Activated naive CD4-positive, alpha-beta T cell treated with Interleukin-2 at 50 U/mL for 16 hours (primary cell): Measurements from ENCODE around the gene SH3PXD2B.
A peak's percentile ranks its signal among the peaks of the same experiment; 100 is the strongest.

Experiments
- DNase-seq: peaks from one replicate; pipeline ENCODE4 v3.0.0-alpha.2; 2020

Gene SH3PXD2B

DNA sequence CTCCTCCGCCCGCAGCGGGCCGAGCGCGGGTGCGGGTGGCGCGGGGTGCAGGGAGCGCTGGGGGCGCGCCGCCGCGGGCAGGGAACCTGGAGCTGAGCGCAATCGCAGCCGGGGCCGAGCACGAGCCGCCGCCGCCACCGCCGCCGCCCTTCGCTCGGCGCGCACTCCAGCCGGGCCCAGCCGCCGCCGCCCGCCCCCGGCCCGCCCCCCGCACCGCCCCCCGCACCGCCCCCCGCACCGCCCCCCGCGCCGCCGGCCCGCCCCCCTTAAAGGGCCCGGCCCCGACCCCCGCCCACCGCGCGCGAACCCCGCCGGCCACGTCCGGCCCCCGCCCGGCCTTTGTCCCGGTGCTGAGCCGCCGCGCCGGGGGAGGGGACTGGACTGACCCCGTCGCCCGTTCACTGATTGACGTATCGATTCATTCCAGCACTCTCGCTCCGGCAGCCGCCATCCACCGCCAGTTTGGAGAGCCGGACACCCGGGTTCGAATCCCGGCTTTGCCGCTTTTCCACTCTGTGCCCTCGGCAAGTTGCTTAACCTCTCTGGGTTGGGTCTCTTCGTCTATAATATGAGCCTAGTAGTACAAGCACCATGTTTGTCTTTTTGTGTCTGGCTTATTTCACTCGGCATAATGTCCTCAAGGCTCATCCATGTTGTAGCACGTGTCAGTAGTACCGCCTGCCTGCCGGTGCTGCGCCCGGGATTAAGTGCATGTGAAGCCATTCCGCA, at the start of gene SH3PXD2B:
SH3PXD2B (minus strand) TSS at position 168 of the 729 bp plus-strand sequence. CDS start 173 bp downstream, outside the sequence.
- peak; percentile 42 for DNase-seq

DNA sequence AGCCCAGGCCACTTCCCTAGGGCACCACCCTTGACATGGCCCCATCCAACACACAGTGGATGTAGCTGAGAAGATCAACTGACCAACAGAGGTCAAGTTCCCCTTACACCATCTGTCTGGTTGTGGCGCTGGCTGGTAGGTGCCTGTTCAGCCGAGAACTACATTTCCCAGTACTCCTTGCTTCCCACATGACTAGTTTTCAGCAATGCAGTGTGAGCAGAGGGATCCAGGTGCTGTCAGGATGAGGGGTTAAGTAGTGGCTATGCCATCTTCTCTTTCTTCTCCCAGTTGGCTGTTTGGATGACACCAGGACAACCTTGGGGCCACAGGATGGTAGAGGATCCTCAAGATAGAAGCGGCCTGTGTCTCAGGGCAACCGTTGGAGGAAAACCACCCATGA, 48.6 kb upstream of the SH3PXD2B start:
- no peak for DNase-seq

DNA sequence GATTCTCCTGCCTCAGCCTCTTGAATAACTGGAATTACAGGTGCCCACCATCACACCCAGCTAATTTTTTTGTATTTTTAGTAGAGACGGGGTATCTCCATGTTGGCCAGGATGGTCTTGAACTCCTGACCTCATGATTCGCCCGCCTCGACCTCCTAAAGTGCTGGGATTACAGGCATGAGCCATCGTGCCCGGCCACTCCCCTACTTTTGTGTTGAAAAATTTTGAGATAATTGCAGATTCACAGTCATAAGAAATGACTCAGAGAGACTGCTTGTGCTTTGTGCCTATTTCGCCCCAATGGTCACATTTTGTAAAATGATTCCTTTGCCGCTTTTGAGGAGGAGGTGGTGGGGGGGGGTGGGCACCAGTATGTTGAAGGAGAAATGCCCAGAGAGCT, 48.1 kb upstream of the SH3PXD2B start:
- DNase-seq = no peak

DNA sequence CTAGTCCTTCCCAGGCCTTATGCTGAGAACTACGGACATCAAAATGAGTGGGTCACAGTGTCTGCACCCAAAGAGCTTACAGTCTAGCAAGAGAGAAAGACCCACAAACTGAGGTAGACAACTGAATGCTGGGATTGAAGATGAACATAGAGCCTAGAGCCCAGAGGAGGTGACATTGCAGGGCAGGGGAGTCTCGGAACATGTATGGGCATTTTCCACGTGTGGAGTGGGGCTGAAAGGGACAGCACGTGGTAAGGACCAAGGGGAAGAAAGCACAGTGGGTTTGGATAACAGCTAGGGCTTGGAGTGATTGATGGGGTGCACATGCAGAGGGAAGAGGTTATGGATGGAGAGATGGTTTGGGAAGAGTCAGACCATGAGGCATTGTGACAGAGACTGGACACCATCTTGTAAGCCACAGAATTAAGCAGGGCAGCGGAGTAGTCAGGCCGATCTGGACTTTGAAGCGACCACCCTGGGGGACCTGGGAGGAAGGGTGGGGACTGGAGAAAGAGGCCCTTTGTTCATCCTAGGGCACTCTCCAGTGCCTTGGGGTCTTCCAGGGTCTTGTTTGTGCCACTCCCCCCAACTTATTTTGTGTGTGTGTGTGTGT, 47.5 kb upstream of the SH3PXD2B start:
- DNase-seq = no peak

DNA sequence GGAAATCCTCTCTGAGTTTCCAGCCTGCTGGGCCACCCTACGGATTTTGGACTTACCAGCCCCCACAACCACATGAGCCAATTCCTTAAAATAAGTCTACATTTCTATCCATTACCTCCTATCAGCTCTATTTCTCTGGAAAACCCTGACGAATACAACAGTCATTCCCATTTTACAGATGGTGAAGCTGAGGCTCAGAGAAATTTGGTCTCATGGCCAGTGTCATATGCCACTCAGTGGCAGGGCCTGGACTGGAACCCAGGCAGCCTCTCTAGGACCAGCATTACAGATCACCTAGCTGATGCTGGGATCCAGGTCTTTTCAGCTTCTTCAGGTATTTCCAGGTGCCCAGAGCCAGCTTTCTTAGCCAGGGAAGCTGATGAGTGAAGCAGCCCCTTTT, 45.0 kb upstream of the SH3PXD2B start:
- no peak for DNase-seq

DNA sequence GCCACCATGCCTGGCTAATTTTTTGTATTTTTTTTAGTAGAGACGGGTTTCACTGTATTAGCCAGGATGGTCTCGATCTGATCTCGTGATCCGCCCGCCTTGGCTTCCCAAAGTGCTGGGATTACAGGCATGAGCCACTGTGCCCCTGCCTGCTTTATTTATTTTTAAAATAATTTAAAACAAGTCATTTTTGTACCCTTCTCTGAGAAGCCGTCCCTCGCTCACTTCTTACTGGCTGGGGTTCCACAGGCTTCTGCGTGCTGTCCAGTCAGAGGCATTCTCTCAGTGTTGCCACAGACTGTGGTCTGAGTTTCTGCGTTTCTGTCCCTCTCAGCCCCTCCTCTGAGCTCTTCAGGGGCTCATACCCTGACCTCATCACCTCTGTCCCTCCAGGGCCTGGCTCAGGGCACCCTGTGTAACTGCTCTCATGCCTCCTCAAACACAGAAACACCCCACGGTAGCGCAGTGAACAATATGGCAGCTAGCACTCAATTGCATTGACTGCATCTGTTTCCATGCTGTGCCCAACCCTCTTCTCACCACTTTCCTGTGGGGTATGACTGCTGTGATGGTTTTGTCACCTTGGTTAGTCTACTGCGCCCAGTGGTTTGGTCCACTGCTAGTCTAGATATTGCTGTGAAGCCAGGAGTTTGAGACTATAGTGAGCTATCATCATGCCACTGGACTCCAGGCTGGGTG, 44.3 kb upstream of the SH3PXD2B start:
- no peak for DNase-seq

DNA sequence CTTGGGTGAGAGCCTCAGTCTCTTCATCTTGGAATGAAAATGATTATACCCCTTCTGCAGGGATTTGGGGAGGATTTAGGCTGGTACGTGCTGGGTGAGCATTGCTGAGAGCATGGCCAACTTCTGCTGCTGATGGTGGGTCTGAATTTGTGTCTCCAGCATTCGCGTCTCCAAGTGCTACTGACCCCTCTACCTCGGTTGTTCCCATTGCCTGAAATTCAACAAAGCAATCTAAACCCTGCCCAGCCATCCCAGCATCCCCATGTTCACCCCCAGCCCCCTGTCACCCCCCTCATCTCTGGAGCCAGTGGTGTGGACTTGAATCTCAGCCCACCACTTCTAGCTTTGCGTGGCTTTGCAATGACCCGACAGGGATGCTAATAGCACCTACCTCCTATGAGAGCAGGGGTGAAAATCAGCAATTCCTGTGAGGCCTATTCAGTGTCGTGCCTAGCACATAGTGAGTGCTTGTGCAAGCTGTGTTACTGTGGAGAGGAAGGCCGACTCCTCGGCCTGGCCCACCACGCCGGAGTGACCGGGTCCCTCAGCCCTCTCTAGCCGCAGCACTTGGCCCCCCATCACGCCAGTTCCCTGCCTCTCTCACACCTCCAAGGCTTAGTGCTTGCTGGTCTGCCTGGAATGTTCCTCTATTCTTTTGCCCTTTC, 43.4 kb upstream of the SH3PXD2B start:
- no peak for DNase-seq

DNA sequence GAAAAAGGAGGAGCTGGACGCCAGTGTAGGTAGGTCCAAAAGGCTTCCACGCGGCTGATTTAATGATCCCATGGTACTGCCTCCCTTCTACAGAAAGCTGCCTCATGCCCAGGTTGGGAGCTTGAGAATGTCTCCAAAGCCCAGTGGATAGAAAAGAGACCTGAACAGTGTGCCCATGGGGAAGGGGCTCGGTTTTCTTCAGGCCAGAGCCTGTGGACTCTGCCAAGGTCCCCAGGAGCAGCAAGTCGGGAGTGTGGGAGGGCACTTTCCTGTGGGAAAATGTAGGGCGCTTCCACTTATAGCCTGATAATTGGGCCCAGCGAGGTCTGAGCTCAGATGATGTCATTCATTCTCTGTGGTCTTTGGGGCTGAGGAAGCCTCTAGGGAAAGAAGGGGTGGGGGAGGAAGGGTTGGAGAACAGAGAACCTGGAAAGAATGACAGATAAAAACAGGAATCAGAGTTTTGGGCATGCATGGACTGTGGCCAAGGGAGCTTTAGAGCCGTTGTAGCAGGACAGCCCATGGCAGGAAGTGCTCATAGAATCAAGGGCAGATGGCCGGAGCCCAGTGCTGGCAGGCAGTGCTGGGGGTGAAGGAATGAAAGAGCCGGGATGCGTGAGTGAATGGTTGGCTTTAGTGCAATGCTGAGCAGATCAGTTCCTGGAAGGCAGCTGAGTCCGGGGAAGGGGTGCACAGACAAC, 42.5 kb upstream of the SH3PXD2B start:
- DNase-seq = no peak

DNA sequence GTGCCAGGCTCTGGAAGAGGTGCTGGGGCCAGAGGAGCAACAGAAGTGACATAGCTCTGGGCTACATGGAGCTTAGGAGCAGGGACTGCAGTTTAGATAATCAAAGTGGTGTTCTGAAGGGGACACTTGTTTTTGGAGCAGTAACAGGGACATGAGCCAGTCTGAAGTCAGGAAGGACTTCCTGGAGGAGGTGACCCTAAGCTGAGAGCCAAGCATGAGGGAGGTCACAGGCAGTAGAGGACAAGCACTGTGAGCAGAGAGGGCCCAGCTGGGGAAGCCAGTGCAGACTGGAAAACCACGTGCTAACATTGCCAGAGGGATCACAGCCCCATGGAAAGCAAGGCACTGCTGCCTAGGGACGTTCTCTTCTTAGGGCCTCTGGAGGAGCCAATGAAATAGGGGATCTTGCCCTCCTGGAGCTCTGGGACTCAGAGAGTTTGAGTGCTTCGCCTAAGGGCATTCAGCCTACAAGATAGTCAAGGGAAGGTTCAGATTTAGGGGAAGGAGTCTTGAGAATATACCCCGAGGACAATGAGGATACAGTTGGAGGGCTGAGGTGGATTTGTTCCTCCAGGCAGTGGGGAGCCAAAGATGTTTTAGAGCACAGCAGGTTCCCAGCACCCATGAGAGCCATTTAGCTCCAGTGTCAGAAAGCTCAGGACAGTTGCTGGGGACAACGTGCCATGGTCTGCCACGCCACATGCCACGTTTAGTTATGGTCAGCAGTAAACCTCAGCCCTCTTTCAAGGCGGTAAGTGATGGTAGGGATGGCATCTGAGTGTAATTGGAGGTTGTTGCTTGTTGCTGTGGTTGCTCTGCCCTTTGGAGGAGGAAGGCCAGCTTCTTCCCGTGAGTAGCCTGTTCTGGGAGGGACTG, 40.5 kb upstream of the SH3PXD2B start:
- no peak for DNase-seq

DNA sequence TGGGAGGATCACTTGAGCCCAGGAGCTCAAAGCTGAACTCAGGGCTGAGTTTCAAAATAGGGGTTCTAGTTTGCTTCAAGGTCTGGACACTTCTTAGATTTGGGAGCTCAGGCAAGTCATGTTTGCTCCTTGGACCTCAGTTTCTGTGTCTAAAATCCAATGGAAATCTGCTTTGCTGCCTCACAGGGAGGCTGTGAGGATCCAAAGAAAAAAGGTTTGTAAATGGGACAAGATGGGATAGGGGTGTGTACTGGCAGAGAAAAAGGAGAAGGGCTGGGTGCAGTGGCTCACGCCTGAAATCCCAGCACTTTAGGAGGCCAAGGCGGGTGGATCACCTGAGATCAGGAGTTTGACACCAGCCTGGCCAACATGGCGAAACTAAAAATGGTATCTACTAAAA, 39.6 kb upstream of the SH3PXD2B start:
- no peak for DNase-seq

DNA sequence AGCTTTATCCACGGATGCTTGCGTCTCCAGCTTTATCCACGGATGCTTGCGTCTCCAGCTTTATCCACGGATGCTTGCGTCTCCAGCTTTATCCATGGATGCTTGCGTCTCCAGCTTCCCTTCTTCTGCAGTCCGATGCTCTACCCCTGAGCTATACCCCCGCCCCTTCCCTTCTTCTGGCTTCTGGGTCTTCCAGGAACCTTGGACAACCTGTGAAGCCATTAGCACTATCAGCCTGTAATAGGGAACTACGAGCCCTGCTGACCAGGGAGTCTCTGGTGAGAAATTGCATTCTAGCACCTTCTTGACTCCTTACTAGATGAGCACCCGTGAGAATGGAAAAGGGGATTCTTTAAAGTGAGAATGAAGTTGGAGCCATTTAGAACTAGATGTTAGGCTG, 39.1 kb upstream of the SH3PXD2B start:
- DNase-seq = no peak

DNA sequence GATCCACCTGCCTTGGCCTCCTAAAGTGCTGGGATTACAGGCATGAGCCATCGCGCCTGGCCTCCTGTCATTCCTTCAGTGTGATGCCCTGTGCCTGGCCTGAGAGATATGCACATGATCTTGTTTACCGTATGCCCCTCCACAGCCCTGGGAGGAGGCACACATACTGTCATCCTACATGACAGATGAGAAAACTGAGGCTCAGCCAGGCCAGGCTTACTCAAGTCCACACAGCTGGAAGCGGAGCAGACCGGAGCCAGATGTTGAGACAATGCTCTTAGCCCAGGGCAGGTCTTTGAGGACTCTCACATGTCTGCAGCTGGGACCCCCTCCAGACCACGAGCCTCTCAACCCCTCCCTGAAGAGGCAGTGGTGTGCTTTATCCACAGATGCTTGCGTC, 38.7 kb upstream of the SH3PXD2B start:
- no peak for DNase-seq

DNA sequence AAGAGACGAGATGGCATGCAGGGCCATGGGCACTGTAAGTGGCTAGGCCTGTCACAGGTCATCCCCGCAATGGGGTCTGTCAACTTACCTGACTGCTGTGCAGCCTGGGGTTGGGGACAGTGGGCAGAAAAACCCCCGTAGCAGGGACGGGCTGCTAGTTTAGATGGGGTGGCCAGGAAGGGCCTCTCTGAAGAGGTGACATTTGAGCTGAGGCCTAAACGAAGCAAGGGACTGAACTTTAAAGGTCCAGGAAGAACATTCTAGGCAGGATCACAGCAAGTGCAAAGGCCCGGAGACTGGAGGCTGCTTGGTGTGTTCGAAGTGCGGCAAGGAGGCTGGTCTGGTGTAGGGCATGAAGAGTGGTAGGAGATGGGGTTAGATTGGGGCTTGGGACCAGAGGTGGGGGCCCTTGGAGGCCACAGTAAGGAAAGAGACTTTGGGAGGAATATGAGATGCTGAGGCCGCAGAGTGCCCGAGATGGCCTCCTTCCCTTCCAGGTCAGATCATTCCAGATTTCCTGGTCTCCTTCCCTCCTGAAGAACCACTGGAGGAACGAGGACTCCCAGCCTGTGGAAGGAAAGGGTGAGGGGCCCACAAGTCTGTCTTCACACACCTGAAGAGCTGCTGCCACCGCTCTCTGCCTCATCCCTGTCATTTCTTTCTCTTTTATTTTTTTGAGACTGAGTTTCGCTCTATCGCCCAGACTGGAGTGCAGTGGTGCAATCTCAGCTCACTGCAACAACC, 37.9 kb upstream of the SH3PXD2B start:
- no peak for DNase-seq

DNA sequence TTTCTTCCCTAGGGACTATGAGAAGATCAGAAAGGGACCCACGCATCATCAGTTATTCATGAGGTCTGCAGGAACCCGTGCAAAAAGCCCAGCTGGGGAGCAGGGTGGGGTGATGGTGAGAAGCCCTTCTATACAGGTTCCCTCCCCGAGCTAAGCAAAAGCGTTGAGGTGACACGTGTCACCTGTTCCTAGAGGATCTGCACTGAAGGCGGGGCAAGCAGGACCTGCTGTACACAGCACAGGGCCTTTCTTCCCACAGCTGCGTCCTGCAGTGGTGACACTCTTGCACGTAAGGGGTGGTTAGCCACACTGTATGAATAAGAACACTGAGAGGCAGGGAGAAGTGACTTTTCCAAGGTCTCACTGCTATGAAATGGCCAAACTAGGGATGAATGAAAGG, 37.2 kb upstream of the SH3PXD2B start:
- DNase-seq = no peak

DNA sequence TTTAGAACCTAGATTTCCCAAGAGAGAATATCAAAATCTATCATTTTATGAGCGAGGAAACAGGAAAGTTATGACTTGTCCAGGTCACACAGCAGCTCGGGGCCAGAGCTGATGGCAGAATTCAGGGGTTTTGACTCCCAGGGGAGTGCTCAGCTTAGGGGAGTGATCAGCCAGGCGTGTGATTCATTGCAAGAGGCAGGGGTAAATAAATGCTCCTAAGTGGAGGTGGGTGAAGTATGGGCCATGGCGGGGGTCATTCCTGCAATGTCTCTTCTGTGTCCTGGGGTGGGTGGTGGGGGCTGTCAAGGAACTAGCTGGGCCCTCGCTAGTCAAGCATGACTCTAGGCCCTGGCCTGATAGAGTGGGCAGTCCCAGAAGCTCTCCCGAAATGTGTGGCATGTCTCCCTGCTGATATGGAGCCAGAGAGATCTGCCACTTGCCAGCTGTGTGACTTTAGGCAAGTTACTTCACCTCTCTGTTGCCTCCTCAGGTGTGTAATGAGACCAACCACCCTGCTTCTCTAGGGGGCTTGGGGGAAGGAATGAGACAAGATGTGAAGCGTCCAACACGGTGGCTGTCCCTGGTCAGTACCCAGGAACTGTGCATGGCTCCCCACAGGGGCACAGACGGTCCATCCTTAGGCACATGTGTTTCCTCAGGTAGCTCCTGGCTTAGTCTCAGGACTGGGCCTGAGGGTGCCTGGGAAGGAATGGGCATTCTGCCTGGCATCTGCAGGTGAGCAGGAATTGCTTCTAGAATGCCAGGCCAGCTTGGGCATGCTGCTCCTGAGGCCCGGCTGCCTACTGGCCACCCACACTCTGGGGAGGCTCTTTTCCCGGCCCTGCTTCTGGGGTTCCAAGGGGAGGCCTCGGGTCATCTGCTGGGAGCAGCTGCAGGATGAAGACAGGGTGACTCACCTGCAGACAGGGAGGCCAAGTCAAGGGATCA, 36.5 kb upstream of the SH3PXD2B start:
- DNase-seq = no peak

DNA sequence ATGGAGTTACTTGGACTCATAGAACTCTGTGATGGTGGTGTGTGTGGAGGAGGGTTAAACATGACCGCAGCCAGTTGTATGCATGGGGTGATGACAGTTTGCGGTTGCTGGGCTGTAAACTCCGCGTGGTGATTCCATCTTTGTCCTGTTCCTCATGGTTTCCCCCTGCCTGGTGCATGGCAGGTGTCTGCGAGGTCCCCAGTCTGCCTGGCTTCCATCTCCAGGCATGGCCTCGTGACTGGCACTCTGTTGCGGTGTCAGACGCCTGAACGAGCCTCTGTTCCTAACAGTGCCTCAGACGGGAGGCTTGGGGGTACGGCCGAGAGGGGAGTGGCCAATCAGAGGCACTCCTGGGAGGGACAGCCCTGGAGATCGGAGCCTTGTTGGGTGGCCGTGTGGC, 33.9 kb upstream of the SH3PXD2B start:
- no peak for DNase-seq

DNA sequence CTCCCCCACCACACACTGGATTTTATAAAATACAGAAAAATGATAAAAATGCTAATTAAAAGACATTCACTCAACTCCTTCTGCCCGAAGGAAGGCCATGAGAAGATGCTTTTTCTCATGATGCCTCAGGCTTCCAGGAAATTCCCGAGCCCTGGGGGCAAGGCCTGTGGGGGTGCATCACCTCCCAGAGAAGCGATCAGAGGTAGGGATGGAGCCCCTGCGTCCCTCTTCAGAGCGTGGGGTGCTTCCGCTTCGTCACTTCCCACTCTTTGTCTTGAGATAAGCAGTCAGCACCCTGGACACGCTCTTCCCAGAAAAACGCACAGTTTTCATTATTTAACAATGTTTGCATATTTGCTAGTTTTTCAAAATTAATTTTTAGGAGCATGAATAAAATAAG, 33.3 kb upstream of the SH3PXD2B start:
- no peak for DNase-seq

DNA sequence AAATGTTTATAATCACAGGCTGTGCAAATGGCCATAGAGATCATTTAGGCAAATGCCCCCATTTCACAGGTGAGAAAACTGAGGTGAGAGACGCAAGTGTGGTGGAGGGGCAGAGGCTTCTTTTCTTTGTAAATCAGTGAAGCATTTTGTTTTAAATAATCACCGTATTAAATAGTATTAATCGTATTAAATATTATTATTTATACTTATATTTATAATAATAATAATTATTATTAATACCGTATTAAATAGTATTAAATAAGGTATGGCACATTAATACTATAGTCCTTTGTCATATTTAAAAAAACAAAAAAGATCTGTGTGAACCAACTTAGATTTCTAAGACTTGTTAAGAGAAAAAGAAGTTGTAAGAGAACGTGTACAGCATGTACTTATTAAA, 32.6 kb upstream of the SH3PXD2B start:
- no peak for DNase-seq

DNA sequence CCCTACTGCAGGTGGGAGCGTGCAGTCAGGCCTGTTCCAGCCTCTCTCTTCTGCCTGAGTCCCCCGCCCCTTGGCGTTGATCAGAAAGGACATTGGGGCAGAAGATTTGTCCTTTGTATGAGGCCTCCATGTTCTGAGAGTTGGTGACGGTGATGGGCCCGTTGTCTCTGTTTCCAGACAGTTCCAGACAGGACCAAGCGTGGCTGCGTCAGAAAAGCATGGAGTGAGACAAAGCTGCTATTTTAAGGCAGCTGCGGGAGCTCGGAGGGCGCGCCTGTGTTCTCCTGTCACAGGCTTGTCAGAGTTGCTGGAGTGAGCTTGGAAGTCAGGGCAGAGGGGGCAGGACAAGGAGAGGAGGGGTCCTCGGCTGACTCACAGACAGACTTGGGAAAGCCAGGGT, 32.1 kb upstream of the SH3PXD2B start:
- DNase-seq = no peak
